Left ventricle myocardium inferior (tissue), 1 donor: ENCODE data around the gene NCKAP1. TPM values are rescaled to one million over a fixed set of nuclear protein-coding genes. Genes with fewer than 3 reads are reported as not detected.

ENCODE experiments used
- DNase-seq: peaks from one replicate; pipeline ENCODE4 v3.0.0-alpha.2; 2020
- H3K27ac ChIP-seq: fragments of 200-600 bp; replicated peaks from 2 replicates; pipeline ENCODE4 v1.8.0; 2021
- H3K27me3 ChIP-seq: fragments of 200-600 bp; 2 replicates; pipeline ENCODE4 v1.8.0; 2021; ENCODE audit warnings: low read depth
- H3K36me3 ChIP-seq: fragments of 200-600 bp; 2 replicates; pipeline ENCODE4 v1.8.0; 2021
- H3K4me1 ChIP-seq: fragments of 200-600 bp; 2 replicates; pipeline ENCODE4 v1.8.0; 2021
- H3K4me3 ChIP-seq: fragments of 200-600 bp; 2 replicates; pipeline ENCODE4 v1.8.0; 2021; ENCODE audit warnings: mild to moderate bottlenecking, moderate library complexity
- H3K9me3 ChIP-seq: fragments of 200-600 bp; replicated peaks from 2 replicates; pipeline ENCODE4 v1.8.0; 2021
- CTCF ChIP-seq: fragments of 200-600 bp; IDR thresholded peaks from 2 replicates; pipeline ENCODE4 v1.8.0; 2021; ENCODE audit warnings: antibody characterized with exemption, mild to moderate bottlenecking, borderline replicate concordance
- intact Hi-C: fragments of 100-400 bp; cut with micrococcal nuclease; formaldehyde crosslinking; loops from one replicate; pipeline ENCODE4 v1.11.0; 2022
- total RNA-seq: library from RNA; stranded (reverse); fragmentation: NEBNext Ultra II Directional; extraction: Animal tissue kit (Norgen Biotek cat#: 25700); gene quantifications from one replicate; pipeline ENCODE4 v1.2.1, GENCODE V29; 2021
- donor health status: DM: no; HTN: yes; CAD: no; lungs with severe emphysema.

NCKAP1 gene
- total RNA-seq, 1 donor from 2014 or later, result 142 TPM

GRCh38 chr2:183027443-183027842 lies 10.8 kb downstream of the NCKAP1 start:
- no peak overlapping the region for H3K4me3 ChIP-seq
- no peak for DNase-seq
- H3K27me3 ChIP-seq, result no peaks in the 10 kb centered on the region
- H3K27ac ChIP-seq, result no peak overlapping the region
- TF ChIP-seq CTCF, result no peak
- H3K9me3 ChIP-seq, result no peaks in the 10 kb centered on the region
- H3K4me1 ChIP-seq, result peaks cover 99% of the 10 kb centered on the region
- H3K36me3 ChIP-seq, result no peaks in the 10 kb centered on the region
- intact Hi-C loops, result no loop called here

- Histone ChIP-seq H3K36me3 (no peaks in the 10 kb centered on the region), H3K9me3 (no peaks in the 10 kb centered on the region), H3K4me1 (peaks cover 99% of the 10 kb centered on the region), H3K27me3 (no peaks in the 10 kb centered on the region), H3K27ac (peak overlapping the region; percentile 30), H3K4me3 (no peak overlapping the region)
- TF ChIP-seq CTCF, result no peak
- intact Hi-C loops, result no loop called here
- DNase-seq, result no peak
Measured at GRCh38 chr2:183026424-183026823, 11.8 kb downstream of the NCKAP1 start.

- Histone ChIP-seq H3K36me3 (no peaks in the 10 kb centered on the region), H3K4me1 (peaks cover 99% of the 10 kb centered on the region), H3K27ac (peak overlapping the region; percentile 30), H3K9me3 (no peaks in the 10 kb centered on the region), H3K4me3 (no peak overlapping the region), H3K27me3 (no peaks in the 10 kb centered on the region)
- intact Hi-C loops, result no loop called here
- no peak for DNase-seq
- no peak for TF ChIP-seq CTCF
Measured at GRCh38 chr2:183025993-183026392, 12.3 kb downstream of the NCKAP1 start.

- DNase-seq, result no peak
- no peak for TF ChIP-seq CTCF
- Histone ChIP-seq H3K36me3 (no peaks in the 10 kb centered on the region), H3K27me3 (no peaks in the 10 kb centered on the region), H3K9me3 (no peaks in the 10 kb centered on the region), H3K4me1 (peaks cover 99% of the 10 kb centered on the region), H3K27ac (peak overlapping the region; percentile 43), H3K4me3 (peak overlapping the region; percentile 40)
- intact Hi-C loops, result no loop called here
Measured at GRCh38 chr2:183024339-183025095, 13.7 kb downstream of the NCKAP1 start.

DNA sequence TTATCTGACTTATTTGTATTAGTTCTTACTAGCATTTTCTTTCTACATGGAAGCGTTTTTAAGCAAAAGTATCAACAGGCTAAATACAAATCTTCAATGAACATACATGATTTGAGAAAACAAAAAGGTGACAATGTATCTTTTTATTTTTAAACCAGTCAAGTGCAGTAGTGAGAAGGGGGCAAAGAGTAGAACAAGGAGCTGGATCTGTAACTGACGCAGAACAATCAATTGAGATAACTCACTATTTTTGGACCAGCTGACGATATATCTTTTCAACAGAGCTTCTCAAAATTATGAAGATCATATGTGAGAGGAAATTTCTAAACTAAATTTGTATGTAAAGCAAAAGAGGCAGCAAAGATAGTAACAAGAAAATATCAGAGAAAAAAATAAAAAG lies 15.5 kb downstream of the NCKAP1 start:
- Histone ChIP-seq H3K9me3 (no peaks in the 10 kb centered on the region), H3K27me3 (no peaks in the 10 kb centered on the region), H3K36me3 (no peaks in the 10 kb centered on the region), H3K4me3 (peak overlapping the region; percentile 40), H3K4me1 (peaks cover 99% of the 10 kb centered on the region), H3K27ac (peak overlapping the region; percentile 60)
- intact Hi-C loops, result no loop called here
- no peak for DNase-seq
- TF ChIP-seq CTCF, result no peak
